ENCODE data around the gene DCDC2B.

Gene DCDC2B

GRCh38 chr1:32197074-32197473, 11.8 kb upstream of the DCDC2B start:
- DNase-seq: no peak

DNA sequence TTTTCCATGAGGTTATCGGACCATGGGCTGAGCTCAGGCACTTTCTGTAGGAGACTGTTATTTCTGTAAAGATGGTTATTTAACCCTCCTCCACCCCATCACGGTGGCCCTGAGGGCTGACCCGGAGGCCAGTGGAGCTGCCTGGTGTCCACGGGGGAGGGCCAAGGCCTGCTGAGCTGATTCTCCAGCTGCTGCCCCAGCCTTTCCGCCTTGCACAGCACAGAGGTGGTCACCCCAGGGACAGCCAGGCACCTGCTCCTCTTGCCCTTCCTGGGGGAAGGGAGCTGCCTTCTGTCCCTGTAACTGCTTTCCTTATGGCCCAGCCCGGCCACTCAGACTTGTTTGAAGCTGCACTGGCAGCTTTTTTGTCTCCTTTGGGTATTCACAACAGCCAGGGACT, 11.1 kb upstream of the DCDC2B start:
- DNase-seq: no peak

- DNase-seq: no peak
Observed at GRCh38 chr1:32198237-32199042, 10.4 kb upstream of the DCDC2B start.

DNA sequence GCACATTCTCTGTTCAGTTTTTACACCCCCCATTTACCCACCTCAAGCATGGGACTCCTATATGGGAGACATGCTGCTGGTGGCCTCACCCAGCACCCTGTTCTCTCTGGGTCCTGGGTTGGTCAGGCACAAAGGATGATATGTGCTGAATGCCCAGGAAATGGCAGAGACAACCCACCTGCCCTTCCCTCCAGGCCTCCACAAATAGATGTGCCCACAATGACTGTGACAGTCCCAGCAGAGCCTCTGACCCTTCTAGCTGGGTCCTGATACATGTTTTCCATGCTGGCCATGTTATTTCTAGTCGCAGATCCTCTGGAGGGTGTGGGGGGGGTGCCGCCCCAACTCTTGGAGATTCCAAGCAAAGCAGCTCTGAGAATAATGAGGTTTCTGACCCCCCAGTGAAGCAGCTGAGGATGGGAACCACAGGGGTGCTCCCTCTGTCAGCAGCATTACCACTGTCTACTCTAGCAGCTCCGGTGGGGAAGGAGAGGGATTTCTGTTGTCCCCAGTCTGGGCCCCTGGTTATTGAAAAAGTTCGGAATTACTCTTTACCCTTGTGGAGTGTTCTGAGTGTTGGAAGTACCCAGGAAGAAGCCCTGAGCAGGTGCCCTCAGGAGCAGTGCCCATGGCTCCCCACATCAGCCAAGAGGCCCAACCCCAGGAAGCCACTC, 9.7 kb upstream of the DCDC2B start:
- DNase-seq: no peak

DNA sequence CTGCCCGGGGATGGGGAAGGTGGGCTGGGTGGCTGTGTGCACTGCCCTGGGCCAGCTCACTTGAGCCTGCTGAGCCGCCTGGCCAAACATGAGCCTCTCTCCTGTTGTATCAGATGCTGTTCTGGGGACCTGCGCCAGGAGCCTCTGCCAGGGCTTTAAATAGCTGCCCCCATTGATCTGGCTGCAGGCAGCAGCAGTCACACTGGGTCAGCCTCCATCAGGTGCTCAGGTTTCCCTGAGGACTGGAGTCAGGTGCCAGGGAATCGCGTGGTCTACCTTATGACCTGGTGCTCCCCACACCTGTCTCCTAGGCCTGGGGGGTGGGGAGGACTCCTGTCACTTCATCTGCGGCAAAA, 9.2 kb upstream of the DCDC2B start:
- no peak for DNase-seq

DNA sequence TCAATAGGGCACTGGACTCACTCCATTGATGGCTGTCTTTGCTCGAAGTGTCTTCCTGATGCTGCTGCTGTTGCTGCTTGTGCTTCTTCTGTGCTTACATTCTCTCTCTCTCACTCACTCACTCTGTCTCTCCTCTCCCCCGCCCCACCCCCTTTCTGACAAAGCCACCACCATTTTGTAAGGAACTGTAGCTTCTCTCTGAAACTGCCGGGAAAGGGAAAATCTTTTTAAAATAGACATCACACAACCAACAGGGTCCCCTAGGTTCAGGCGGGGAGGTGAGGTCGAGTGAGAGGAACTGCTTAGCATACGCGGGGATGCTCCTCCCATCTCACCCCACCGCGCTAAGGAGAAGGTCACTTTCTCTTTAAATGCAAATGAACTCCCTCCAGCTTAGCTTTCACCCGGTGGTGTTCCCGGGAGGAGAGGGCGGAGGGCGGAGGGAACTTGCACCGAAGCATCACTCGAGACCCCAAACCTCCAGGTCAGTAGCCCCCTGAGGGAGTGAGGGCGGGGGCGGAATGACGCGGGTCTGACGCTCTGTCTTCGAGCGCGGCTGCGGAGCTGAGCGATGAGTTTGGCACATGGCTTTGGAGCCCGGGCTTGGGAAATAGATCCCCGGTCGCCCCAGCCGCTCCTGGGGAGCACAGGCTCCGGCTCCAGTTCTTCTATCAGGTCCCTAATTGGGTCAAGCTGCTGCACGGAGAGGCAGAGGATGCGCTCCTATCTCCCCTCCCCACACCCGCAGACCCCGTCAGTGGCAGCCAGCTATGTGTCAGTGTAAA, 8.5 kb upstream of the DCDC2B start, which contains the start of gene CCDC28B:
Gene CCDC28B (plus strand): TSS at position 370 of the 785 bp plus-strand sequence. CDS start 1,341 bp downstream, outside the sequence.
- DNase-seq: peak; percentile 48

DNA sequence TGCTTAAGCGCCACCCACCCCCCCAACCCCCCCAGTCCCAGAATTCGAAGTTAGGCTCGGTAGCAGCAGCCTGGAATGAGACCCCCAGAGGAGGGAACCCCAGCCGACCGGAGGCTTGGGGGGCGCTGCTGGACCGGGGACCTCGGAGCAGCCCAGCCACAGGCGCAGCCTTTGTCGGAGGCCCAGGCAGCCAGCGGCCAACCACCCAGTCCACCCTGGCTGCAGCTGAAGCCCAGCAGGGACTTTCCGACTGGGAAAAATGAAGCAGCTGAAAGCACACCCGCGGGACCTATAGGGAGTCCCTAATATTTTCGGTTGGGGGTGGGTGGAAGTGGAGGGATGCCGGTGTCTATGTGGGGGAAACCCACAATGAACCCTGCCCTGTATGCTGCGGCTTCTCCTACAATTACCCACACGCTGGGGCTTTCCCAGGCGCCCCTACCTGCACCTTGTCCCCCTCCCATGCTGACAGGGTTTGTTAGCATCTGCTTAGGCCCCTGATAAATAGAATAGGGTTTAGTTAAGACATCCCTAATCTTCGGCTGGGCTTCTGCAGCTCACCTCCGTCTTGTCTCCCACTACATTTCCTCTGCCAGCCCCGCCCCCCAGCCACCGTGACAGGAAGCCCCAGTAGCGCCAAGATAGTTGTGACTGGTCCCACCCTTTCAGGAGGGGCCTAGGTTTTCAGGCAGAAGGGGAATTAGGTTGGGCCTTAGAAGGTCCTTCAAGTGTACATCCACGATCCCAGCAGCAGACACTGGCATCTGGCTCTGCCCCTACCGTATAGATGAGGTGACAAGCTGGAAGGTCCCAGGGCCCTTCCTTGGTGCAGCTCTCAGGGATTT, 7.7 kb upstream of the DCDC2B start:
- peak; percentile 77 for DNase-seq

- no peak for DNase-seq
Observed at GRCh38 chr1:32204943-32205361, 3.9 kb upstream of the DCDC2B start.

DNA sequence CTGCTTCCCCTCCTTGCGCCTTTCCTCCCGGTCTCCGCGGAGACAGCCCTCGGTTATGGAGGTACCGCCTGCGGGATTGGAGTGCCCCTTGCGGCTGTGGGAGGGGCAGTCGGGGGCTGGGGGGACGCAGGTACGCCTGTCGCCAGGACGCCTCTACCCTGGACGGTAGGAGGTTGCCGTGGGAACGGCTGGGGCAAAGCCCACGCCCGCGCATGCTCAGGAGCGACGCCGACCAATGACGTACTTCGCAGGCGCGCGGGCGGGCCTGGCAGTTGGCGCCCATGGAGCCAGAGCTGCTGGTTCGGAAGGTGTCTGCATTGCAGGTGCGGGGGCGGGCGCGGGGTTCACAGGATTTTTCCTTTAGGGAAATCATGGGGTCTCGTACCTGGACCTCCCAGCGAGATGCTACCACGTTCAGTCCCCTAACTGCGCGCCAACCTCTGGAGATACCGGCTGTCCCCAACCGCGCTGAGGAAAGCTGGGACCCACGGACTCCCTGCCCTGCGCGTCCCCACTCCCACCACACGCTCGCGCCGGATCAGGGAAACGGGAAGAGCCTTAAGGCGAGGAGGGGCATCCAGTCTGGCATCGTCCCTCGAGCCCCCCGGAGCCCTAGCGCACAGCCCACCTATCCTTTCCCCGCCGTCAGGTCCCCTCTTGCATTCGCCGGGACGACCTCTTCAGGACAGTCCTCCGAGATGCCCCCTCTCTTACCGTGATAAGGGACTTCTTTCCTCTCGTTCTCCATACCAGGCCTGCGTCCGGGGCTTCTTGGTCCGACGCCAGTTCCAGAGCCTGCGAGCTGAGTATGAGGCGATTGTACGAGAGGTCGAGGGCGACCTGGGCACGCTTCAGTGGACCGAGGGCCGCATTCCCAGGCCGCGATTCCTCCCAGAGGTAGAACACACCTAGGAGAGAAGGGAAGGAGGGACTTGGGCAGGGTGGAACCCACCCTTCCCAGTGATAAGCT, 3.2 kb upstream of the DCDC2B start, which contains the start of gene IQCC:
Gene IQCC (plus strand): TSS at position 271 of the 970 bp plus-strand sequence. CDS start 11 bp downstream, at position 282.
- peak; percentile 89 for DNase-seq

DNA sequence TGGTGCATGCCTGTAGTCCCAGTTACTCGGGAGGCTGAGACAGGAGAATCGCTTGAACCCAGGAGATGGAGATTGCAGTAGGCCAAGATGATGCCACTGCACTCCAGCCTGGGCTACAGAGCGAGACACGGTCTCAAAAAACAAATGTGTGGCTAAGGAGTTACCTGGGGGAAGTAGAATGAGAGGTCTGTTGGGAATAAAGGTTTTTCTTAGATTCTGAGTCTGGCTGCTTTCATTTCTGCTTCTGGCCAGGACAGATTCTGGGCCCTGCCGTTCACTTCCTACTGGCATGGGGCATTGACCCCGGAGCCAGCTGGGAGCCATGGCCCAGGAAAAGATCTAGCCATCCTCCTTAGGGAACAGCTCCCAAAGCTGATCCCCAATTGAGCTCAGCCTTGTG, 420 bp upstream of the DCDC2B start:
- no peak for DNase-seq

- DNase-seq: peak; percentile 50
Observed at GRCh38 chr1:32215629-32216480, 7.0 kb downstream of the DCDC2B start.

DNA sequence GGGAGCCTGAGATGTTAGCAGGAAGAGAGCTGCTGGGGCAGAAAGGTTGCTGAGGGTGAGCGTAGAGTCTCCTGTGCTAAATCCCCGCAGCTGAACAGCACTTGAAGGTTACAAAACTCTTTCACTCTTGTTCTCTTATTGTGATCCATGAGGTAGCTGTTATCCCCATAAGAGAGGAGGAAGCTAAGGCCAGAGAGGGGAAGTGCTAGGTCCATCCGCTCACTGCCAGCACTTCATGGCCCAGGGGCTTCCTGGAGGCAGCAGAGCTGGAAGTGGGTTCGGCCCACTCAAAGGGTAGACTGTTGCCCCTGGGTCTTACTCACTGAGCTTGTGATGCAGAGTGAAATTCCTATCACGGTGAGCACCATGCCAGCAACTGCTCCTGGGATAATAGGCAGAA, 7.7 kb downstream of the DCDC2B start:
- no peak for DNase-seq

DNA sequence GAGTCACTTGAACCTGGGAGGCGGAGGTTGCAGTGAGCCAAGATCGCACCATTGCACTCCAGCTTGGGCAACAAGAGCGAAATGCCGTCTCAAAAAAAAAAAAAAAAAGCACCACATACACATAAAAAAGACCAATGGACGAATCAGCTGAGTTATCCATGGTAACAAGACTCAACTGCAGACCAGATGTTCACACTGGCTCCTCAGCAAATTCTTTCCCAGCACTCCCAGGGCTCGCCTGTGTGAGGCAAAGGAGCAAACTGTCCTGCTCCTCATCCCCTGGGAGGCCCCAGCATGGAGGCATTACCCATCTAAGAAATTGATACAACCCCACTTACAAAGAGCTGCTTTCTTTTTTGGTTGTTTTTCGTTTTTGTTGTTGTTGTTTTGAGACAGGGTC, 10.1 kb downstream of the DCDC2B start:
- DNase-seq: no peak

- no peak for DNase-seq
Observed at GRCh38 chr1:32220746-32221580, 12.1 kb downstream of the DCDC2B start.

GRCh38 chr1:32221581-32221979, 12.7 kb downstream of the DCDC2B start:
- DNase-seq: no peak

GRCh38 chr1:32221980-32222755, 13.3 kb downstream of the DCDC2B start, which contains the start of the genes EIF3I and TMEM234:
Gene EIF3I, plus strand, starts transcription at chr1:32222407. Its CDS starts 35 bp downstream, at chr1:32222442.
Gene TMEM234, minus strand, starts transcription at chr1:32222353. Its CDS starts 31 bp downstream, at chr1:32222322.
- DNase-seq: peak; percentile 91

DNA sequence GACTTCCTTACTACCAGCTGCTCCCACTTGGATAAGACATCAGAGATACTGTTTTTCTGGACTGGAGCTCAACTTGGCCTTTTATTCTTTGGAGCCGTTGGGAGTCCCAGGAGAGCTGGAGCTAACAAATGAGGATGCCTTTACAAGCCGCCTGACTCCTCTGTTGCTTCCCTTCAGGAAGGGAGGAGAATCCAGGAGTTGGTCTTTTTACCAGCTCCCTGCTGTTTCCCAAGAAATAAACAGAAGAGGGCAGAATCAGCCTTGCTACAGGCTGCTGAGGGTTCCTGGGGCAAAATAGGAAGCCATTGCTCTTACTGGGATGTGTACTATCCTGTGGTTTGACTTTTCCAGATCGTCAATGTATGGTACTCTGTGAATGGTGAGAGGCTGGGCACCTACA, 14.8 kb downstream of the DCDC2B start:
- DNase-seq: no peak

- DNase-seq: no peak
Observed at GRCh38 chr1:32224285-32224684, 15.4 kb downstream of the DCDC2B start.
